HepG2 (cell line): ENCODE data around the gene FBXW4. TPM values are rescaled to one million over a fixed set of nuclear protein-coding genes. Genes with fewer than 3 reads are reported as not detected.
A peak's percentile ranks its signal among the peaks of the same experiment; 100 is the strongest.

Source experiments
- BRCA1 ChIP-seq: sonication (generic); formaldehyde crosslinking; IDR thresholded peaks from 2 replicates; pipeline ENCODE4 v1.4.0; 2020; ENCODE audit warnings: missing genetic modification reagents
- CCAR2 ChIP-seq: fragments of 200-400 bp; formaldehyde crosslinking; optimal IDR thresholded peaks from 2 replicates; pipeline ENCODE3; 2018; ENCODE audit warnings: low read depth, mild to moderate bottlenecking, low read length, moderate library complexity
- CREB3 ChIP-seq: sonication (generic); formaldehyde crosslinking; IDR thresholded peaks from 2 replicates; pipeline ENCODE4 v1.5.0; 2020; ENCODE audit warnings: missing genetic modification reagents
- FOXJ3 ChIP-seq: sonication (generic); formaldehyde crosslinking; IDR thresholded peaks from 2 replicates; pipeline ENCODE4 v1.4.0; 2020; ENCODE audit warnings: missing genetic modification reagents, mild to moderate bottlenecking, borderline replicate concordance
- KDM5B ChIP-seq: sonication (generic); formaldehyde crosslinking; IDR thresholded peaks from 2 replicates; pipeline ENCODE4 v1.4.0; 2020; ENCODE audit warnings: missing genetic modification reagents, mild to moderate bottlenecking, borderline replicate concordance
- NFE2 ChIP-seq: sonication (generic); formaldehyde crosslinking; IDR thresholded peaks from 2 replicates; pipeline ENCODE4 v1.4.0; 2020; ENCODE audit warnings: missing genetic modification reagents
- NRL ChIP-seq: sonication (generic); formaldehyde crosslinking; IDR thresholded peaks from 2 replicates; pipeline ENCODE4 v1.5.0; 2020; ENCODE audit warnings: missing genetic modification reagents, mild to moderate bottlenecking, moderate library complexity, borderline replicate concordance
- SKI ChIP-seq: fragments of 450-650 bp; IDR thresholded peaks from one replicate; pipeline ENCODE4 v1.6.1; 2018; ENCODE audit warnings: mild to moderate bottlenecking; ENCODE audit not compliant: partially characterized antibody
- XRCC5 ChIP-seq: fragments of 200-400 bp; formaldehyde crosslinking; optimal IDR thresholded peaks from 2 replicates; pipeline ENCODE3; 2017; ENCODE audit warnings: mild to moderate bottlenecking, low read length
- ZBTB43 ChIP-seq: sonication (generic); formaldehyde crosslinking; conservative IDR thresholded peaks from 2 replicates; pipeline ENCODE4 v1.4.0; 2020; ENCODE audit warnings: missing genetic modification reagents
- ZFP82 ChIP-seq: sonication (generic); formaldehyde crosslinking; IDR thresholded peaks from 2 replicates; pipeline ENCODE4 v1.5.1; 2020; ENCODE audit warnings: mild to moderate bottlenecking, missing genetic modification reagents, borderline replicate concordance
- ZNF264 ChIP-seq: sonication (generic); formaldehyde crosslinking; IDR thresholded peaks from 2 replicates; pipeline ENCODE4 v1.4.0; 2020; ENCODE audit warnings: missing genetic modification reagents
- ZNF382 ChIP-seq: sonication (generic); formaldehyde crosslinking; IDR thresholded peaks from 2 replicates; pipeline ENCODE4 v1.5.0; 2020; ENCODE audit warnings: missing genetic modification reagents, mild to moderate bottlenecking, borderline replicate concordance
- ZNF383 ChIP-seq: sonication (generic); formaldehyde crosslinking; IDR thresholded peaks from 2 replicates; pipeline ENCODE4 v1.4.0; 2020; ENCODE audit warnings: missing genetic modification reagents, mild to moderate bottlenecking, borderline replicate concordance
- ZNF451 ChIP-seq: sonication (generic); formaldehyde crosslinking; IDR thresholded peaks from 2 replicates; pipeline ENCODE4 v1.5.0; 2020; ENCODE audit warnings: mild to moderate bottlenecking, missing genetic modification reagents
- ZNF564 ChIP-seq: sonication (generic); formaldehyde crosslinking; IDR thresholded peaks from 2 replicates; pipeline ENCODE4 v1.8.1; 2023; ENCODE audit warnings: mild to moderate bottlenecking, missing genetic modification reagents
- ZNF75D ChIP-seq: sonication (generic); formaldehyde crosslinking; IDR thresholded peaks from 2 replicates; pipeline ENCODE4 v1.8.1; 2023; ENCODE audit warnings: missing genetic modification reagents, mild to moderate bottlenecking, borderline replicate concordance
- polyA plus RNA-seq, 8 experiments: library from polyadenylated mRNA; depleted of rRNA in 3 of 8; stranded (reverse) in 7 of 8; unstranded in 1 of 8; fragments of >200 nt; fragmentation: Illumina TruSeq in 4 of 8; extraction: Trizol in 4 of 8; gene quantifications; 2 replicates each; pipeline versions ENCODE4 v1.2.1 to v1.2.3, GENCODE V29; 2011 to 2016; ENCODE audit warnings: low read depth in 4 of 8, missing spikeins in 1 of 8, mixed read lengths in 1 of 8; ENCODE audit not compliant: insufficient read depth in 1 of 8
- total RNA-seq, 5 experiments: library from RNA; depleted of rRNA; stranded (reverse); fragments of >200 nt; fragmentation: Illumina TruSeq; extraction: Trizol; gene quantifications; 2 replicates each; pipeline ENCODE4 v1.2.3, GENCODE V29; 2016; ENCODE audit warnings: low read depth in 1 of 5
- TF ChIP-seq, protein P1 (sequence below): sonication (generic); formaldehyde crosslinking; IDR thresholded peaks from 2 replicates; pipeline ENCODE4 v1.4.0; 2020; ENCODE audit warnings: missing genetic modification reagents, mild to moderate bottlenecking, borderline replicate concordance
- TF ChIP-seq, protein P2 (sequence below), 2 experiments: sonication (generic) in 1 of 2; formaldehyde crosslinking in 1 of 2; IDR thresholded peaks; 2 replicates each; pipeline versions ENCODE4 v1.4.0 to v1.6.1; 2016 to 2020; ENCODE audit warnings: borderline replicate concordance in 1 of 2, low read depth in 1 of 2, mild to moderate bottlenecking in 1 of 2, missing genetic modification reagents in 1 of 2

Gene FBXW4
- total and polyA plus RNA-seq, 2 of the 13 experiments (the other 11 are each of a cell fraction or from before 2014, with no cell fraction given): 23.5 to 33.7 TPM

- TF ChIP-seq, protein P1, sequence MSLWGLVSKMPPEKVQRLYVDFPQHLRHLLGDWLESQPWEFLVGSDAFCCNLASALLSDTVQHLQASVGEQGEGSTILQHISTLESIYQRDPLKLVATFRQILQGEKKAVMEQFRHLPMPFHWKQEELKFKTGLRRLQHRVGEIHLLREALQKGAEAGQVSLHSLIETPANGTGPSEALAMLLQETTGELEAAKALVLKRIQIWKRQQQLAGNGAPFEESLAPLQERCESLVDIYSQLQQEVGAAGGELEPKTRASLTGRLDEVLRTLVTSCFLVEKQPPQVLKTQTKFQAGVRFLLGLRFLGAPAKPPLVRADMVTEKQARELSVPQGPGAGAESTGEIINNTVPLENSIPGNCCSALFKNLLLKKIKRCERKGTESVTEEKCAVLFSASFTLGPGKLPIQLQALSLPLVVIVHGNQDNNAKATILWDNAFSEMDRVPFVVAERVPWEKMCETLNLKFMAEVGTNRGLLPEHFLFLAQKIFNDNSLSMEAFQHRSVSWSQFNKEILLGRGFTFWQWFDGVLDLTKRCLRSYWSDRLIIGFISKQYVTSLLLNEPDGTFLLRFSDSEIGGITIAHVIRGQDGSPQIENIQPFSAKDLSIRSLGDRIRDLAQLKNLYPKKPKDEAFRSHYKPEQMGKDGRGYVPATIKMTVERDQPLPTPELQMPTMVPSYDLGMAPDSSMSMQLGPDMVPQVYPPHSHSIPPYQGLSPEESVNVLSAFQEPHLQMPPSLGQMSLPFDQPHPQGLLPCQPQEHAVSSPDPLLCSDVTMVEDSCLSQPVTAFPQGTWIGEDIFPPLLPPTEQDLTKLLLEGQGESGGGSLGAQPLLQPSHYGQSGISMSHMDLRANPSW: no peak
- TF ChIP-seq NFE2 (CRISPR knock-in tag) (no peak), NRL (CRISPR knock-in tag) (peak; percentile 34; the same call in 1 of the 2 replicates), CCAR2 (no peak), ZNF383 (CRISPR knock-in tag) (no peak), ZNF75D (no peak), BRCA1 (CRISPR knock-in tag) (peak; percentile 59; the same call in 1 of the 2 replicates), SKI (no peak), CREB3 (CRISPR knock-in tag) (peak; percentile 94), ZBTB43 (CRISPR knock-in tag) (peak; percentile 79), ZNF264 (CRISPR knock-in tag) (no peak), FOXJ3 (CRISPR knock-in tag) (no peak), ZNF451 (CRISPR knock-in tag) (peak; percentile 68), KDM5B (peak; percentile 79), ZNF564 (CRISPR knock-in tag) (no peak), ZNF382 (no peak), XRCC5 (peak; percentile 46), ZFP82 (CRISPR knock-in tag) (peak; percentile 13; the same call in 1 of the 2 replicates)
- TF ChIP-seq, protein P2, sequence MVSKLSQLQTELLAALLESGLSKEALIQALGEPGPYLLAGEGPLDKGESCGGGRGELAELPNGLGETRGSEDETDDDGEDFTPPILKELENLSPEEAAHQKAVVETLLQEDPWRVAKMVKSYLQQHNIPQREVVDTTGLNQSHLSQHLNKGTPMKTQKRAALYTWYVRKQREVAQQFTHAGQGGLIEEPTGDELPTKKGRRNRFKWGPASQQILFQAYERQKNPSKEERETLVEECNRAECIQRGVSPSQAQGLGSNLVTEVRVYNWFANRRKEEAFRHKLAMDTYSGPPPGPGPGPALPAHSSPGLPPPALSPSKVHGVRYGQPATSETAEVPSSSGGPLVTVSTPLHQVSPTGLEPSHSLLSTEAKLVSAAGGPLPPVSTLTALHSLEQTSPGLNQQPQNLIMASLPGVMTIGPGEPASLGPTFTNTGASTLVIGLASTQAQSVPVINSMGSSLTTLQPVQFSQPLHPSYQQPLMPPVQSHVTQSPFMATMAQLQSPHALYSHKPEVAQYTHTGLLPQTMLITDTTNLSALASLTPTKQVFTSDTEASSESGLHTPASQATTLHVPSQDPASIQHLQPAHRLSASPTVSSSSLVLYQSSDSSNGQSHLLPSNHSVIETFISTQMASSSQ (IDR thresholded peaks at IDR 0.05; ENCODE audit: low read depth): no peak
- TF ChIP-seq, protein P2 (CRISPR knock-in tag; IDR thresholded peaks at IDR 0.05; ENCODE audit: borderline replicate concordance): 0 out of 2 replicates have a peak, but pooled peaks have one; percentile 8
Observed at GRCh38 chr10:101693978-101694673, 844 bp downstream of the FBXW4 start (continued).
